ENCODE results near the gene NID2.

The NID2 gene

DNA sequence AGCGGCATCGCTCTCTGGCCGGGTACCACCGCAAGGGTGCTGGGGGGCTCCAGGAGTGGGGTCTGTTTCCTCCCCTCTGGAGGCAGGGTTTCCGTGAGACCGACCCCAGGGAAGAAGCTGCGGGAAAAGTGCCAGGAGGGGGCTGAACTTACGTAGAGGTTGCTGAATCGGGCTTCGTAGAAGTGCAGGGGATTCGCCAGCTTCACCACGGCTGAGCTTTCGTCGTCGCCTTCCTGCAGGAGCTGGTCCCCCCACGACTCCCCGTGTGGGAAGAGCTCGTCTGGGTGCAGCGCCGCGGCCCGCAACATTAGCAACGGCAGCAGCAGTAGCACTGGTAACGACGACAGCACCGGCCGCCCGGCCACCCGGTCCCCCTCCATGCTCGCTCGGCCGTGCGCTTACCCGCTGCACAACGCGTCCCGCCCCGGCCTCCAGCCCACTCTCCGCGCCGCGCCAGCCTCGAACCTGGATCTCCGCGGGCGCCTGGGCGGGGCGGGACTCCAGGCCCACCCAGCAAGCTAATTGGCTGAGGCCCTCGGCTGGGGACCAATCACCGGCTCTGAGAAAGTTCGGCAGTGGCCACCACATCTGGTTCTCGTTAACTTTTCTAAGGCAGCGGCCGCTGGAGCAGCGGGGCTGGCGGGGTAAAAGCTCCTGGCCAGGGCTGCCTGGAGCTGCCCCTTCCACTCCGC is at the start of gene NID2:
Gene NID2 (minus strand): TSS at position 445 of the 692 bp plus-strand sequence. CDS start 65 bp downstream, at position 380.
- no peak for FAIRE-seq

- no peak for FAIRE-seq
These were observed 48.4 kb upstream of the NID2 start for GRCh38 chr14:52117111-52117832.

GRCh38 chr14:52115286-52115685 is 46.4 kb upstream of the NID2 start:
- no peak for FAIRE-seq

DNA sequence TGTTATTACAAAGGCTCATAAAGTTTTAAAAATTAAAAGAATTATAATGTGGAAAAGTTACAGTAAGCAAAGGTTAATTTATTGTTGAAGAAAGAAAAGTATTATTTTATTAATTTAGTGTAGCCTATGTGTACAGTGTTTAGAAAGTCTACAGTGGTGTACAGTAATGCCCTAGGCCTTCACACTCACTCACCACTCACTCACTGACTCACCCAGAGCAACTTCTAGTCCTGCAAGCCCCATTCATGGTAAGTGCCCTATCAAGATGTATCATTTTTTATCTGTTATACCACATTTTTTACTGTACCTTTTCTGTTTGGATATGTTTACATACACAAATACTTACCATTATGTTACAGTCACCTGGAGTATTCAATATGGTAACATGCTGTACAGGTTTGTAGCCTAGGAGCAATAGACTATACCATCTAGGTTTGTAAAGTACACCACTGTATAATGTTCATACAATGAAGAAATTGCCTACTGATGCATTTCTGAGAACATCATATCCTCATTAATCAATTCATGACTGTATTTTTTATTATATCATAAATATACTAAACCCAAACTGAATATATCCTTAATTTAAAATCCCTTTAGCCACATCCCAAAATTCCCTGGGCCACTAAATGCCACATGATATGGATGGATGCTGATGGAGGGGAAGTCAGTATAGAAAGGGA is 43.6 kb upstream of the NID2 start:
- no peak for FAIRE-seq

DNA sequence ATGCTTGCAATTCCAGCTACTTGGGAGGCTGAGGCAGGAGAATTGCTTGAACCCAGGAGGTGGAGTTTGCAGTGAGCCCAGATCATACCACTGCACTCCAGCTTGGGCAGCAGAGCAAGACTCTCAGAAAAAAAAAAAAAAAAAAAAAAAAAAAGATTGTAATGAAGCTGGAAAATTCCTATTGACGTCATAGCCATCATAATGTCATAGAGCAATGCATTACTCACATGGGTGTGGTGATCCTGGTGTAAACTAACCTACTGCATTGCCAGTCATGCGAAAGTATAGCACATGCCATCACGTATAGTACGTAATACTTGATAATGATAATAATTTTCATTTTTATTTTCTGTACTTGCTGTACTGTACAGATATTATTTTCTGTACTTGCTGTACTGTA is 42.7 kb upstream of the NID2 start:
- FAIRE-seq: no peak

DNA sequence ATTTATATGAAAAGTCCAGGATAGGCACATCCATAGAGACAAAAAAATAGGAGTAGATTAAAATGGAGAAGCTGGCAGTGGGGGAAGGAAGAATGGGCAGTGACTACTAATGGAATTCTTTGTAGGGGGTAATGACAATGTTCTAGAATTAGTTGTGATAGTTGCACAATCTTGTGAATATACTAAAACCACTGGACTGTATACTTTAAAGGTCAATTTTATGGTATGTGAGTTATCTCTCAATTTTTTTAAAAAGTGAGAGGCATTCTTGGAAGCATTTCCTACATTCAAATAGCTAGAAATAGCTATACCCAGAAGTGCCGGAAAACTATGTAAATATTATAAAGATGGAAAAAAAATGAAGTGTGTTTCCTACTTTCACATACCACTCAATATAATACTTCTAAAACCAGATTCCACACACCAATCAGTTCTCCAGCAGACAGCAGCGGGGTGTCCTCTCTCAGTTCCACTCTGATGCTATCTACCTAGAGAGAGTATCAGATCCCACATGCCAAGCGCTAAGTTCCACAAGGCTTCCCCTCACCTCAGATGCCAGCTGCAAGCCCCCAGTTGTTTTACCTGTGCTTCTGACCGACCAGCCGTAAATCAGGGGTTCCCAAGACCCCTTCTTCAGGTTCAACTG is 41.7 kb upstream of the NID2 start:
- FAIRE-seq: no peak

- no peak for FAIRE-seq
These were observed 40.0 kb upstream of the NID2 start for GRCh38 chr14:52108823-52109222.

DNA sequence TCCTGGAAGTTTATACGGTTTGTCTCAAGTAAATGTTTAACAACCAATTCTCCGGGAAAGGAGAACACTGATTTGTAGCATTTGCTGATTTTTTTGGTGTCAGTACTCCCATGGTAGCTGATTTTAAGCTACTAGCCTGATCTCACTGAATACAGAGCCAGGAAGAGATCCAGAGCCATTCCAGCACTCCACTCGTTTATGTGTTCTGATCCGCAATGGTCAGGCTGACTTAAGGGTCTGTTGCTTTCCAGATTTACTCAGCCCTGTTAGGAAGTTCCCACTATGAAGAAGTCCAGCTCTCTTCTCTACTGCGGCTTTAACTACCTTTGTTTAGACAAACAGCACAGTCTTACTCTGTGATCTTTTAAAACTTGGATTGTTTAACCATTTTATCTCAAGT is 38.0 kb upstream of the NID2 start:
- FAIRE-seq: peak; percentile 15

- no peak for FAIRE-seq
These were observed 34.6 kb upstream of the NID2 start for GRCh38 chr14:52103416-52103815.

- FAIRE-seq: no peak
These were observed 26.9 kb upstream of the NID2 start for GRCh38 chr14:52095794-52096193.

DNA sequence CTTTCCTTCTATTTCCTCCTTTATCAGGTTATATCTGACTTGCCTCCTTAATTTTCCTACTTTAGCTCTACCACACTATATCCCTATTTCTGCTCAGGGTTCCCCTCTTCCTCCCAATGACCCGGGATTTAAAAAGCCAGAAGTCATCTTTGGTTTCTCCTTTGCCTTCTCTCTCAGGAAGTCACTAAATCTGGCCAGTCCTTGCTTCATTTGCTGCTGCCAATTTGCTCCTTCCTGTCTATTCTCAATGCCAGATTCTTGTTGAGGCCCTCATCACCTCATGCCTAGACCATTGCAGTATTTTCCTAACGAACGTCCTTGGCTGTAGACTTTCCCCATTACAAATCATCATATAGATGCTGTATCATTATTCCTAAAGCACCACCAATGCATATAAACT is 26.5 kb upstream of the NID2 start:
- no peak for FAIRE-seq

- no peak for FAIRE-seq
These were observed 25.9 kb upstream of the NID2 start for GRCh38 chr14:52094546-52095271.

- no peak for FAIRE-seq
These were observed 23.1 kb upstream of the NID2 start for GRCh38 chr14:52091928-52092327.

DNA sequence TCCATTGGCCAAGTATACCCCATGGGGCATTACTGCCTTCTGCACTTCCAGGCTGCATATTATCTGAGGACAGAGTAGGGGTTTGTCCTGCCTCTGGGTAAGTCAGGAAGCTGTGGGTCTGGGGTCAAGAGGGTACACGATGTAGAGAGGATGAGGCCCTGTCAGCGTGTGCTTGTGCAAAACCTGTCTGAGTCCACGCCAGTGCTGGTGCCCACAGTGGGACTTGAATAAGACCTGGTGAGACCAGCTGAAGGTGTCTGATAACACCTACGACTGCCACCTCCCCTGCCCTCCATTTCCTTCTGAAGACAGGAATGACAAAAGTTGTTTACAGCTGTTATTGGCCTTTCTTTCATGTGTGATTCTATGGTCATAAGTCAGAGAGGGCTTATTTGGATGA is 22.1 kb upstream of the NID2 start:
- no peak for FAIRE-seq

GRCh38 chr14:52089218-52089617 is 20.4 kb upstream of the NID2 start:
- peak; percentile 97 for FAIRE-seq

- FAIRE-seq: peak; percentile 18
These were observed 17.9 kb upstream of the NID2 start for GRCh38 chr14:52086711-52087110.

GRCh38 chr14:52082903-52083302 is 14.0 kb upstream of the NID2 start:
- FAIRE-seq: no peak

DNA sequence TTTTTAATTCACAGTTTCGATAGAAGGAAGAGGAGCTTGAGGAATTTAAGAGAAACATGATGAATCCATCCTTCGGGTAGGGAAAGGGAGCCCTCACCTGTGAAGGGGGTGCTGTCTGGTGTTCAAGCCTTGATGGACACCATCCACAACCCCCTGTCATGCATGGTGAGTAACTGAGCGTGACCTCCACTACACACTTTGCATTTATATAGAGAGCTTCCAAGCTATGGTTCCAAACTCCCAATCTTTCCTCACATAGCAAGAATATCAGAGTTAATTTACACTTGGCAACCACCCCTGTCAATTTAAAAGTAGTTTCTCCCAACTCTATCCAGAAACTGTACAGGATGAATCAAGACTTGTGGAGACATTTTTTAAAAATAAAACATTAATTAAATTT is 13.1 kb upstream of the NID2 start:
- no peak for FAIRE-seq

DNA sequence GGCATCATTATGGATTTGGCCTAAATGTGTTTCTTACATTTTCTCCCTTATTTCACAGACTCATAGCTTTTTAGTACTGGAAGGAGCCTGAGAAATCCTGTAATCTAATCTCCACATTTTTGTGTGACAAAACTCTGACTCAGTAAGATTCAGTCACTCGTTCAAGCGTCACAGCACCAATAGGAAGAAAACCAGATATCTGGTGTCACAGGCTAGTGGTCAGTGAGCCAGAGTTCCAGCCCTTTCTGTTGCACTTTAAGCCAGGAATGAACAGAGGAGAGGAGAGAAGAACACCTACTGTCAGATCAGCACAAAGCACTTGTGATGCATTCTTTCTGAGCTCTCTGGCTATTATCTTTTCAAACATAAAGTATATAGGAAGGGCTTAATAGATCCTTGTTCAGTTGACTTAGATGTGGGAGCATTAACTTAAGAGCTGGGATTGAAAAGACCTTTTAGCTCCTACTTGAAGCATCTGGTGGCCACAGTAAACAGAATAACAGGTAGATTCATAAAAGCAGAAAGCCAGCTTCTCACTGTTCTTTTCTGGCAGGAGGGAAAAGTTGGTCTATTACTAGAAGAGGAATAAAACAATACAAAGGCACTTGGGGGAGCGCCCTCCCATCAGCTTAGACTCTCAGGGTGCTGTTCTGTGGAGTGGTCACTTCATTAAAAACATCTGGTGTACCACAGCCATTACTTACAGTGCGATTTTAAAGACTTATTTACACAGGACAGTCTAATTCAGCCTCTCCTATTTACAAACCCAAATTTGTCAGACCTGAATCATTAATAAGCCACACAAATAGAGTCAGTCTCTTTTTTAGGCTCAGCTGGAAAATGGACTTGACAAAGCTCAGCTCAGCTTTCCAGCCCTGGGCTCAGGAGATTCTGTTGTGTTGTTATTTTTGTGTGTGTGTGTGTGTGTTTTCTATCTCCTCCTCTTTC is 12.2 kb upstream of the NID2 start:
- peak; percentile 45 for FAIRE-seq

GRCh38 chr14:52080158-52080800 is 11.4 kb upstream of the NID2 start:
- FAIRE-seq: no peak
